ENCODE measurements around the gene PLCB4. TPM values are rescaled to one million over a fixed set of nuclear protein-coding genes. Genes with fewer than 3 reads are reported as not detected.

The PLCB4 gene
- total RNA-seq, 4 donors from 2014 or later: 30.7 to 61.8 (median 47.6) TPM

DNA sequence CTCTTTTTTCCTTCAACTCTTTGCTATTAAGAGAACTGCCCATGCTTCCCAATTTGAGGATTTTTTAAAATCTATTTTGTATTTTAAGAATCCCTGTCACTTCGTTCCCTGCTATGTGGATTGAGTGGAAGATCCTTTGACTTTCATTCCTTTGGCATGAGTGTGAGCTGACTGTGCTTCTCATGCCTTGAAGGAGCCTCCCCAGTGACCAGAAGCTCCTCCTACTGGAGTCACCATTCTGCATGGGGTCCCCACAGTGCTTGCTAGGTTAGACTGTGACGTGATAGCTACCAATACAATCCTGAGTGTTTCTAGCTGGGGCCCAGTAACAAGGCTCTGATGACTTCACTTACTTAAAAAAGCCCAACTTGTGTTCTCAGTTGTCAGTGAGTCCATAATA is 341.1 kb downstream of the PLCB4 start:
- TF ChIP-seq, protein P1, sequence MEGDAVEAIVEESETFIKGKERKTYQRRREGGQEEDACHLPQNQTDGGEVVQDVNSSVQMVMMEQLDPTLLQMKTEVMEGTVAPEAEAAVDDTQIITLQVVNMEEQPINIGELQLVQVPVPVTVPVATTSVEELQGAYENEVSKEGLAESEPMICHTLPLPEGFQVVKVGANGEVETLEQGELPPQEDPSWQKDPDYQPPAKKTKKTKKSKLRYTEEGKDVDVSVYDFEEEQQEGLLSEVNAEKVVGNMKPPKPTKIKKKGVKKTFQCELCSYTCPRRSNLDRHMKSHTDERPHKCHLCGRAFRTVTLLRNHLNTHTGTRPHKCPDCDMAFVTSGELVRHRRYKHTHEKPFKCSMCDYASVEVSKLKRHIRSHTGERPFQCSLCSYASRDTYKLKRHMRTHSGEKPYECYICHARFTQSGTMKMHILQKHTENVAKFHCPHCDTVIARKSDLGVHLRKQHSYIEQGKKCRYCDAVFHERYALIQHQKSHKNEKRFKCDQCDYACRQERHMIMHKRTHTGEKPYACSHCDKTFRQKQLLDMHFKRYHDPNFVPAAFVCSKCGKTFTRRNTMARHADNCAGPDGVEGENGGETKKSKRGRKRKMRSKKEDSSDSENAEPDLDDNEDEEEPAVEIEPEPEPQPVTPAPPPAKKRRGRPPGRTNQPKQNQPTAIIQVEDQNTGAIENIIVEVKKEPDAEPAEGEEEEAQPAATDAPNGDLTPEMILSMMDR (IDR thresholded peaks at IDR 0.05): no peak
- TF ChIP-seq EP300 (IDR thresholded peaks at IDR 0.05): no peak
- TF ChIP-seq POLR2AphosphoS5 (IDR thresholded peaks at IDR 0.05): no peak
- TF ChIP-seq POLR2A (IDR thresholded peaks at IDR 0.05; ENCODE audit: low read depth): no peak
- DNase-seq (ENCODE audit: extremely low spot score): no peak

GRCh38 chr20:9411833-9412232 is 342.9 kb downstream of the PLCB4 start:
- Histone ChIP-seq H3K4me3 (no peak overlapping the region), H3K36me3 (peaks cover 0 to 58% (median 34%) of the 10 kb centered on the region in 4 donors), H3K4me1 (no peaks in the 10 kb centered on the region), H3K27me3 (no peaks in the 10 kb centered on the region), H3K27ac (replicated peaks in 1 of 4) (no peak overlapping the region), H3K9me3 (no peaks in the 10 kb centered on the region)
- intact Hi-C loops (cut with DNase I): no loop called here
- WGBS: 78% methylated on average over 1 of the region's 1 CpG
- no peak for TF ChIP-seq EP300 (IDR thresholded peaks at IDR 0.05)
- TF ChIP-seq, protein P1 (IDR thresholded peaks at IDR 0.05): no peak
- no peak for TF ChIP-seq POLR2A (IDR thresholded peaks at IDR 0.05; ENCODE audit: low read depth)
- no peak for TF ChIP-seq POLR2AphosphoS5 (IDR thresholded peaks at IDR 0.05)
- no peak for DNase-seq (ENCODE audit: extremely low spot score)

More for the DNA sequence above, 341.1 kb downstream of the PLCB4 start:
- Histone ChIP-seq H3K36me3 (peaks cover 0 to 58% (median 39%) of the 10 kb centered on the region in 4 donors), H3K4me3 (no peak overlapping the region), H3K27ac (replicated peaks in 1 of 4) (no peak overlapping the region), H3K9me3 (no peaks in the 10 kb centered on the region), H3K27me3 (no peaks in the 10 kb centered on the region), H3K4me1 (no peaks in the 10 kb centered on the region)
- intact Hi-C loops (cut with DNase I): no loop called here
- 77% methylated on average over 2 of the region's 2 CpGs for WGBS

- DNase-seq (ENCODE audit: extremely low spot score): no peak
- Histone ChIP-seq H3K27me3 (no peaks in the 10 kb centered on the region), H3K9me3 (no peaks in the 10 kb centered on the region), H3K27ac (replicated peaks in 1 of 4) (no peak overlapping the region), H3K36me3 (peaks cover 0 to 53% (median 34%) of the 10 kb centered on the region in 4 donors), H3K4me1 (no peaks in the 10 kb centered on the region), H3K4me3 (no peak overlapping the region)
- WGBS: 94% methylated on average over 5 of the region's 5 CpGs
- TF ChIP-seq POLR2A (IDR thresholded peaks at IDR 0.05; ENCODE audit: low read depth) (no peak), EP300 (IDR thresholded peaks at IDR 0.05) (no peak)
- intact Hi-C loops (cut with DNase I): no loop called here
These were observed 343.4 kb downstream of the PLCB4 start for GRCh38 chr20:9412309-9412708.

- H3K4me1 ChIP-seq: no peaks in the 10 kb centered on the region
- TF ChIP-seq, protein P1 (IDR thresholded peaks at IDR 0.05): no peak
- no peak for TF ChIP-seq EP300 (IDR thresholded peaks at IDR 0.05)
- TF ChIP-seq POLR2A (IDR thresholded peaks at IDR 0.05; ENCODE audit: low read depth): no peak
- TF ChIP-seq POLR2AphosphoS5 (IDR thresholded peaks at IDR 0.05): no peak
- peaks cover 0 to 49% (median 32%) of the 10 kb centered on the region in 4 donors for H3K36me3 ChIP-seq
- H3K27me3 ChIP-seq: no peaks in the 10 kb centered on the region
- intact Hi-C loops (cut with DNase I): no loop called here
- H3K4me3 ChIP-seq: no peak overlapping the region
- no peak for DNase-seq (ENCODE audit: extremely low spot score)
- 95% methylated on average over 10 of the region's 10 CpGs for WGBS
- H3K9me3 ChIP-seq: no peaks in the 10 kb centered on the region
- no peak overlapping the region for H3K27ac ChIP-seq (replicated peaks in 1 of 4)
These were observed 344.1 kb downstream of the PLCB4 start for GRCh38 chr20:9413001-9413400.

GRCh38 chr20:9415426-9415825 is 346.5 kb downstream of the PLCB4 start:
- Histone ChIP-seq H3K9me3 (no peaks in the 10 kb centered on the region), H3K27ac (replicated peaks in 1 of 4) (no peak overlapping the region), H3K36me3 (peaks cover 0 to 52% (median 37%) of the 10 kb centered on the region in 4 donors), H3K27me3 (no peaks in the 10 kb centered on the region), H3K4me3 (no peak overlapping the region), H3K4me1 (no peaks in the 10 kb centered on the region)
- no peak for DNase-seq (ENCODE audit: extremely low spot score)
- WGBS: 100% methylated on average over 2 of the region's 2 CpGs
- TF ChIP-seq, protein P1 (IDR thresholded peaks at IDR 0.05): no peak
- TF ChIP-seq POLR2A (IDR thresholded peaks at IDR 0.05; ENCODE audit: low read depth): no peak
- no peak for TF ChIP-seq EP300 (IDR thresholded peaks at IDR 0.05)
- no peak for TF ChIP-seq POLR2AphosphoS5 (IDR thresholded peaks at IDR 0.05)
- intact Hi-C loops (cut with DNase I): no loop called here
